GM12878 (cell line): ENCODE results near the gene NFASC.

ENCODE experiments used
- ATF7 ChIP-seq: fragments of 450-650 bp; IDR thresholded peaks from 2 replicates; pipeline ENCODE4 v1.6.1; 2016; ENCODE audit warnings: low read depth, mild to moderate bottlenecking
- CEBPZ ChIP-seq: fragments of 150-350 bp; IDR thresholded peaks from 2 replicates; pipeline ENCODE4 v1.6.1; 2016; ENCODE audit warnings: low read depth, low read length
- EZH2 ChIP-seq: IDR thresholded peaks from 2 replicates; pipeline ENCODE4 v1.6.1; 2012; ENCODE audit warnings: low read depth, mild to moderate bottlenecking, control low read depth, inconsistent platforms, low read length, borderline replicate concordance; ENCODE audit not compliant: control insufficient read depth
- FOXM1 ChIP-seq: IDR thresholded peaks from 2 replicates; pipeline ENCODE4 v1.6.1; 2012; ENCODE audit warnings: low read depth, mild to moderate bottlenecking, inconsistent platforms, low read length, moderate library complexity
- KDM1A ChIP-seq: fragments of 200-600 bp; sonication (generic); IDR thresholded peaks from 2 replicates; pipeline ENCODE4 v1.6.1; 2016; ENCODE audit warnings: borderline replicate concordance
- MXI1 ChIP-seq: fragments of 150-350 bp; IDR thresholded peaks from 2 replicates; pipeline ENCODE4 v1.6.1; 2011; ENCODE audit warnings: low read depth, mild to moderate bottlenecking, inconsistent platforms, low read length, improper control_type of control experiment
- NBN ChIP-seq: fragments of 450-650 bp; IDR thresholded peaks from 2 replicates; pipeline ENCODE4 v1.6.1; 2016
- POLR2A ChIP-seq: IDR thresholded peaks from 2 replicates; pipeline ENCODE4 v1.6.1; 2011; ENCODE audit warnings: low read depth, mild to moderate bottlenecking, low read length
- TAF1 ChIP-seq: IDR thresholded peaks from 2 replicates; pipeline ENCODE4 v1.6.1; 2011; ENCODE audit warnings: mild to moderate bottlenecking, low read depth, low read length, borderline replicate concordance
- ZNF384 ChIP-seq: IDR thresholded peaks from 2 replicates; pipeline ENCODE4 v1.6.1; 2012; ENCODE audit warnings: low read depth, mild to moderate bottlenecking, low read length, improper control_type of control experiment, borderline replicate concordance
- TF ChIP-seq, protein P1 (sequence below): fragments of 450-650 bp; formaldehyde crosslinking; IDR thresholded peaks from 2 replicates; pipeline ENCODE4 v1.4.0; 2020; ENCODE audit warnings: mild to moderate bottlenecking, moderate library complexity

DNA sequence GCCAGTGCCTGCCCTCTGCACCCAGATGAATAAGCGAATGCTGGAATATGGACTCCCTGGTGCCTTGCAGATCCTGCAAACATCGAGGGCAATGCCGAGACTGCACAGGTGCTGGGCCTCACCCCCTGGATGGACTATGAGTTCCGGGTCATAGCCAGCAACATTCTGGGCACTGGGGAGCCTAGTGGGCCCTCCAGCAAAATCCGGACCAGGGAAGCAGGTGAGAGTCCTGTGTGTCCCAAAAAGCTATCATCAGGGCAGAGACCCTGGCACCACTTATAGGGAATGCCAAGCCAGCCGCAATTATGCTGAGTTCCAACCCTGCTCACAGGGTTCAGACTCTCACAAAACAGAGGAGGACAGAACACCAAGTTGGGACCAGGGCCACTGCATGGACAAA, 196.4 kb downstream of the NFASC start:
- TF ChIP-seq KDM1A = no peak
- TF ChIP-seq CEBPZ = no peak
- TF ChIP-seq NBN = no peak
- no peak for TF ChIP-seq EZH2
- no peak for TF ChIP-seq TAF1
- TF ChIP-seq POLR2A = no peak
- TF ChIP-seq MXI1 = no peak
- no peak for TF ChIP-seq ZNF384
- no peak for TF ChIP-seq ATF7
- TF ChIP-seq FOXM1 = no peak
- TF ChIP-seq, protein P1, sequence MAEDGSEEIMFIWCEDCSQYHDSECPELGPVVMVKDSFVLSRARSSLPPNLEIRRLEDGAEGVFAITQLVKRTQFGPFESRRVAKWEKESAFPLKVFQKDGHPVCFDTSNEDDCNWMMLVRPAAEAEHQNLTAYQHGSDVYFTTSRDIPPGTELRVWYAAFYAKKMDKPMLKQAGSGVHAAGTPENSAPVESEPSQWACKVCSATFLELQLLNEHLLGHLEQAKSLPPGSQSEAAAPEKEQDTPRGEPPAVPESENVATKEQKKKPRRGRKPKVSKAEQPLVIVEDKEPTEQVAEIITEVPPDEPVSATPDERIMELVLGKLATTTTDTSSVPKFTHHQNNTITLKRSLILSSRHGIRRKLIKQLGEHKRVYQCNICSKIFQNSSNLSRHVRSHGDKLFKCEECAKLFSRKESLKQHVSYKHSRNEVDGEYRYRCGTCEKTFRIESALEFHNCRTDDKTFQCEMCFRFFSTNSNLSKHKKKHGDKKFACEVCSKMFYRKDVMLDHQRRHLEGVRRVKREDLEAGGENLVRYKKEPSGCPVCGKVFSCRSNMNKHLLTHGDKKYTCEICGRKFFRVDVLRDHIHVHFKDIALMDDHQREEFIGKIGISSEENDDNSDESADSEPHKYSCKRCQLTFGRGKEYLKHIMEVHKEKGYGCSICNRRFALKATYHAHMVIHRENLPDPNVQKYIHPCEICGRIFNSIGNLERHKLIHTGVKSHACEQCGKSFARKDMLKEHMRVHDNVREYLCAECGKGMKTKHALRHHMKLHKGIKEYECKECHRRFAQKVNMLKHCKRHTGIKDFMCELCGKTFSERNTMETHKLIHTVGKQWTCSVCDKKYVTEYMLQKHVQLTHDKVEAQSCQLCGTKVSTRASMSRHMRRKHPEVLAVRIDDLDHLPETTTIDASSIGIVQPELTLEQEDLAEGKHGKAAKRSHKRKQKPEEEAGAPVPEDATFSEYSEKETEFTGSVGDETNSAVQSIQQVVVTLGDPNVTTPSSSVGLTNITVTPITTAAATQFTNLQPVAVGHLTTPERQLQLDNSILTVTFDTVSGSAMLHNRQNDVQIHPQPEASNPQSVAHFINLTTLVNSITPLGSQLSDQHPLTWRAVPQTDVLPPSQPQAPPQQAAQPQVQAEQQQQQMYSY (CRISPR knock-in tag) = no peak
